22Rv1 (cell line): ENCODE data around the gene GPR4.

Source experiments
- CTCF ChIP-seq: fragments of 450-650 bp; IDR thresholded peaks from 2 replicates; pipeline ENCODE4 v1.5.1; 2017; ENCODE audit warnings: mild to moderate bottlenecking
- ZFX ChIP-seq: fragments of 450-650 bp; IDR thresholded peaks from 2 replicates; pipeline ENCODE4 v1.6.1; 2017; ENCODE audit warnings: antibody characterized with exemption, borderline replicate concordance

- TF ChIP-seq CTCF = no peak
- no peak for TF ChIP-seq ZFX
Measured at GRCh38 chr19:45560686-45561085, 41.3 kb downstream of the GPR4 start.
